NB4 (cell line): ENCODE measurements around the gene EBF3.

ENCODE experiments used
- DNase-seq: peaks from one replicate; pipeline ENCODE4 v3.0.0; 2010; ENCODE audit warnings: low read depth
- H3K4me3 ChIP-seq: one replicate; pipeline ENCODE4 v1.5.1; 2011; ENCODE audit warnings: mild to moderate bottlenecking, low read depth, low read length, moderate library complexity
- MYC ChIP-seq: IDR thresholded peaks from 2 replicates; pipeline ENCODE4 v1.6.1; 2011; ENCODE audit warnings: low read depth, low read length
- POLR2A ChIP-seq: IDR thresholded peaks from 2 replicates; pipeline ENCODE4 v1.6.1; 2011; ENCODE audit warnings: mild to moderate bottlenecking; ENCODE audit not compliant: insufficient read length; ENCODE audit errors: extremely low read depth
- TF ChIP-seq, protein P1 (sequence below): IDR thresholded peaks from 2 replicates; pipeline ENCODE4 v1.6.1; 2011; ENCODE audit warnings: low read depth, low read length
- TF ChIP-seq, protein P2 (sequence below): IDR thresholded peaks from one replicate; pipeline ENCODE4 v1.5.1; 2012; ENCODE audit warnings: low read depth, low read length

The EBF3 gene

GRCh38 chr10:129867631-129868179, 96.4 kb downstream of the EBF3 start:
- no peak for DNase-seq
- no peak overlapping the region for H3K4me3 ChIP-seq
- TF ChIP-seq POLR2A = no peak
- TF ChIP-seq, protein P1, sequence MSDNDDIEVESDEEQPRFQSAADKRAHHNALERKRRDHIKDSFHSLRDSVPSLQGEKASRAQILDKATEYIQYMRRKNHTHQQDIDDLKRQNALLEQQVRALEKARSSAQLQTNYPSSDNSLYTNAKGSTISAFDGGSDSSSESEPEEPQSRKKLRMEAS = no peak
- TF ChIP-seq, protein P2, sequence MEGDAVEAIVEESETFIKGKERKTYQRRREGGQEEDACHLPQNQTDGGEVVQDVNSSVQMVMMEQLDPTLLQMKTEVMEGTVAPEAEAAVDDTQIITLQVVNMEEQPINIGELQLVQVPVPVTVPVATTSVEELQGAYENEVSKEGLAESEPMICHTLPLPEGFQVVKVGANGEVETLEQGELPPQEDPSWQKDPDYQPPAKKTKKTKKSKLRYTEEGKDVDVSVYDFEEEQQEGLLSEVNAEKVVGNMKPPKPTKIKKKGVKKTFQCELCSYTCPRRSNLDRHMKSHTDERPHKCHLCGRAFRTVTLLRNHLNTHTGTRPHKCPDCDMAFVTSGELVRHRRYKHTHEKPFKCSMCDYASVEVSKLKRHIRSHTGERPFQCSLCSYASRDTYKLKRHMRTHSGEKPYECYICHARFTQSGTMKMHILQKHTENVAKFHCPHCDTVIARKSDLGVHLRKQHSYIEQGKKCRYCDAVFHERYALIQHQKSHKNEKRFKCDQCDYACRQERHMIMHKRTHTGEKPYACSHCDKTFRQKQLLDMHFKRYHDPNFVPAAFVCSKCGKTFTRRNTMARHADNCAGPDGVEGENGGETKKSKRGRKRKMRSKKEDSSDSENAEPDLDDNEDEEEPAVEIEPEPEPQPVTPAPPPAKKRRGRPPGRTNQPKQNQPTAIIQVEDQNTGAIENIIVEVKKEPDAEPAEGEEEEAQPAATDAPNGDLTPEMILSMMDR = no peak
- TF ChIP-seq MYC = no peak

GRCh38 chr10:129866894-129867293, 97.2 kb downstream of the EBF3 start:
- TF ChIP-seq, protein P1 = no peak
- no peak for TF ChIP-seq POLR2A
- no peak for TF ChIP-seq MYC
- TF ChIP-seq, protein P2 = no peak

GRCh38 chr10:129865960-129866359, 98.1 kb downstream of the EBF3 start:
- H3K4me3 ChIP-seq = no peak overlapping the region
- TF ChIP-seq POLR2A (no peak), MYC (no peak)
- TF ChIP-seq, protein P2 = no peak
- TF ChIP-seq, protein P1 = no peak

More at GRCh38 chr10:129866894-129867293, 97.2 kb downstream of the EBF3 start:
- DNase-seq = no peak
- no peak overlapping the region for H3K4me3 ChIP-seq

DNA sequence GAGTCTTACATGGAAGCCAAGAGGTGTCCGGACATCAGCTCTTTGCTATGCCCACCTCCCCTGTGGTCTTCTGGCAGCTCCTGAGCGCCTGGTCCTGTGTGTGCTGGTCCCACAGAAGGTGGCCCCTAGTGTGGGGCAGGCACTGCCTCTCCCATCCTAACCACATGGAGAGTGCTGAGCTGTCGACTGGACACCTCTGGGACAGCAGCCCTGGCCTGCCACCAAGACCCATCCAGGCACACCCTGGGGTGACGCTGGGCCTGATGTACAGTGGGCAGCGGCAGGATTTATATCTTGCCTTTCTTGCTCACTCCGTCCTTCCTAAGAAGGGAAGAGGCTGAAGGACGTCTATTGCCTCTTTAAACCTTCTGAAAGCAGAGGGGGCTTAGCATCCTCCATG, 98.7 kb downstream of the EBF3 start:
- TF ChIP-seq, protein P1 = no peak
- TF ChIP-seq POLR2A (no peak), MYC (no peak)
- TF ChIP-seq, protein P2 = no peak
- H3K4me3 ChIP-seq = no peak overlapping the region
- DNase-seq = no peak

More at GRCh38 chr10:129865960-129866359, 98.1 kb downstream of the EBF3 start:
- DNase-seq = no peak

GRCh38 chr10:129864601-129865126, 99.4 kb downstream of the EBF3 start:
- TF ChIP-seq MYC (no peak), POLR2A (no peak)
- TF ChIP-seq, protein P1 = no peak
- TF ChIP-seq, protein P2 = no peak
- DNase-seq = no peak
- no peak overlapping the region for H3K4me3 ChIP-seq
